T-helper 2 cell (primary cell): ENCODE data around the gene INO80E.

Source experiments
- DNase-seq, 5 experiments: peaks; one replicate each; pipeline versions ENCODE4 v3.0.0 to v3.0.0-alpha.2; 2012 to 2022

INO80E gene

GRCh38 chr16:29993191-29993902 is 2.7 kb upstream of the INO80E start:
- DNase-seq: no peak

GRCh38 chr16:29993903-29994599 is 2.0 kb upstream of the INO80E start:
- DNase-seq: no peak

- DNase-seq: peak in 2 of 5 experiments; percentile 52 to 59
Measured at GRCh38 chr16:29994600-29995323, 1.3 kb upstream of the INO80E start.

- DNase-seq: peak; percentile 74 to 90 (median 79)
Measured at GRCh38 chr16:29995324-29995910, 624 bp upstream of the INO80E start, which contains the start of gene HIRIP3. Gene HIRIP3 (minus strand): TSS chr16:29995617. CDS start chr16:29995605, 12 bp downstream.

- peak in 1 of 5 experiments; percentile 41 for DNase-seq
Measured at GRCh38 chr16:29996766-29997250, 767 bp downstream of the INO80E start.

GRCh38 chr16:29999605-30000004 is 3.6 kb downstream of the INO80E start:
- no peak for DNase-seq

GRCh38 chr16:30000735-30001631 is 4.9 kb downstream of the INO80E start:
- no peak for DNase-seq

GRCh38 chr16:30002614-30003346 is 6.7 kb downstream of the INO80E start:
- DNase-seq: no peak

GRCh38 chr16:30003670-30004423 is 7.8 kb downstream of the INO80E start:
- DNase-seq: no peak

GRCh38 chr16:30004424-30004776 is 8.4 kb downstream of the INO80E start:
- DNase-seq: no peak

- DNase-seq: no peak
Measured at GRCh38 chr16:30004811-30005242, 8.8 kb downstream of the INO80E start.

- DNase-seq: peak in 3 of 5 experiments; percentile 21 to 54 (median 31)
Measured at GRCh38 chr16:30005341-30006094, 9.5 kb downstream of the INO80E start.

GRCh38 chr16:30006095-30006473 is 10.0 kb downstream of the INO80E start:
- DNase-seq: no peak

GRCh38 chr16:30006659-30007377 is 10.8 kb downstream of the INO80E start:
- no peak for DNase-seq

GRCh38 chr16:30007378-30007895 is 11.4 kb downstream of the INO80E start:
- no peak for DNase-seq

- DNase-seq: no peak
Measured at GRCh38 chr16:30009085-30009862, 13.2 kb downstream of the INO80E start.

- no peak for DNase-seq
Measured at GRCh38 chr16:30009990-30010843, 14.2 kb downstream of the INO80E start.
